GM10266 (cell line): ENCODE data around the gene PRELID1.
"Not testable (repeated sequence)": the region's sequence is repeated elsewhere in the genome, so short reads cannot be mapped to it uniquely, and the experiment has no call there.

Experiments used
- DNase-seq: peaks from one replicate; pipeline ENCODE4 v3.0.0; 2012; ENCODE audit errors: extremely low spot score
- TF ChIP-seq, protein P1 (sequence below): IDR thresholded peaks from 2 replicates; pipeline ENCODE4 v1.5.1; 2012; ENCODE audit warnings: mild to moderate bottlenecking, low read depth; ENCODE audit not compliant: control insufficient read depth, insufficient read depth; ENCODE audit errors: missing control alignments

The PRELID1 gene

DNA sequence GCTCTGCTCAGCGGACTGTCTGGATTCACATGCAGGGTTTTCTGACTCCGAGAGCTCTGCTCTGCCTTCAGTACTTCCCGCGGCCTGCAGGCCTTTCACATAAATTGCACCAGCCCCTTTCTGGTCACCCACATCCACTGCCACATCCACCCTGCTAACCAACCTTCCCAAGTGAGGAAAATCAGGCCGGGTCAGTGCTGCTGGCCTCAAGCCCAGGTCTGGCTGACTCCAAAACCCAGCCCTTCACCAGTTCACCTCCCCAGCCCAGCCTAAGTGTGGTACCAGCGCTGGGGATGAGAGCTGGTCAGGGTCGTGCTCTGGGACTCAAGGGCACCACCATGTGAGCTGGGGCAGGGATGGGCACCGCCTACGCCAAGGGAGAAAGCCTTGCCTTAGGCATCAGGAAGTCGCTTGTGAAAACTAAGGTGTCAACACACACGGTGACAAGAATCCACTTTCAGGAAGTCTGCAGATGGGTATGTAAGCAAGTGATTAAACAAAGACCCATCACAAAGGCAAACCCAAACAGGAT lies 35.6 kb downstream of the PRELID1 start:
- no peak for DNase-seq
- TF ChIP-seq, protein P1, sequence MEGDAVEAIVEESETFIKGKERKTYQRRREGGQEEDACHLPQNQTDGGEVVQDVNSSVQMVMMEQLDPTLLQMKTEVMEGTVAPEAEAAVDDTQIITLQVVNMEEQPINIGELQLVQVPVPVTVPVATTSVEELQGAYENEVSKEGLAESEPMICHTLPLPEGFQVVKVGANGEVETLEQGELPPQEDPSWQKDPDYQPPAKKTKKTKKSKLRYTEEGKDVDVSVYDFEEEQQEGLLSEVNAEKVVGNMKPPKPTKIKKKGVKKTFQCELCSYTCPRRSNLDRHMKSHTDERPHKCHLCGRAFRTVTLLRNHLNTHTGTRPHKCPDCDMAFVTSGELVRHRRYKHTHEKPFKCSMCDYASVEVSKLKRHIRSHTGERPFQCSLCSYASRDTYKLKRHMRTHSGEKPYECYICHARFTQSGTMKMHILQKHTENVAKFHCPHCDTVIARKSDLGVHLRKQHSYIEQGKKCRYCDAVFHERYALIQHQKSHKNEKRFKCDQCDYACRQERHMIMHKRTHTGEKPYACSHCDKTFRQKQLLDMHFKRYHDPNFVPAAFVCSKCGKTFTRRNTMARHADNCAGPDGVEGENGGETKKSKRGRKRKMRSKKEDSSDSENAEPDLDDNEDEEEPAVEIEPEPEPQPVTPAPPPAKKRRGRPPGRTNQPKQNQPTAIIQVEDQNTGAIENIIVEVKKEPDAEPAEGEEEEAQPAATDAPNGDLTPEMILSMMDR: no peak

DNA sequence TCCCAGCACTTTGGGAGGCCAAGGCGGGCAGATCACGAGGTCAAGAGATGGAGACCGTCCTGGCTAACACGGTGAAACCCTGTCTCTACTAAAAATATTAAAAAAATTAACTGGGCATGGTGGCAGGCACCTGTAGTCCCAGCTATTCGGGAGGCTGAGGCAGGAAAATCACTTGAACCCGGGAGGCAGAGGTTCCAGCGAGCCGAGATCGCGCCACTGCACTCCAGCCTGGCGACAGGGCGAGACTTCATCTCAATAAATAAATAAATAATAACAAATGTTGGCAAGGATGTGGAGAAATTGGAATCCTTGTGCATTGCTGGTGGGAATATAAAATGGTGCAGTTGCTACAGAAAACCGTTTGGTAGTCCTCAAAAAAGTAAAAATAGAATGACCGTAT lies 39.4 kb downstream of the PRELID1 start:
- not testable (repeated sequence) for DNase-seq

DNA sequence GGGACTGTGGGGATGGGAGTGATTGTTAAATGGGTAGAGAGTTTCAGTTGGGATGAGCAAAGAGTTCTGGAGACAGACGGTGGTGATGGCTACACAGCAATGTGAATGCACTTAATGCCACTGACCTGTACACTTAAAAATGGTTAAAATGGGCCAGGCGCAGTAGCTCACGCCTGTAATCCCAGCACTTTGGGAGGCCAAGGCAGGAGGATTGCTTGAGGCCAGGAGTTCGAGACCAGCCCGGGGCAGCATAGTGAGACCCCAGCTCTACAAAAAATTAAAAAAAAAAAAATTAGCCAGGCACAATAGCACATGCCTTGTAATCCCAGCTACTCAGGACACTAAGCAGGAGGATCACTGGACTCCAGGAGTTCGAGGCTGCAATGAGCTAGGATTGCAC lies 40.2 kb downstream of the PRELID1 start:
- DNase-seq: no peak
- TF ChIP-seq, protein P1: no peak

DNA sequence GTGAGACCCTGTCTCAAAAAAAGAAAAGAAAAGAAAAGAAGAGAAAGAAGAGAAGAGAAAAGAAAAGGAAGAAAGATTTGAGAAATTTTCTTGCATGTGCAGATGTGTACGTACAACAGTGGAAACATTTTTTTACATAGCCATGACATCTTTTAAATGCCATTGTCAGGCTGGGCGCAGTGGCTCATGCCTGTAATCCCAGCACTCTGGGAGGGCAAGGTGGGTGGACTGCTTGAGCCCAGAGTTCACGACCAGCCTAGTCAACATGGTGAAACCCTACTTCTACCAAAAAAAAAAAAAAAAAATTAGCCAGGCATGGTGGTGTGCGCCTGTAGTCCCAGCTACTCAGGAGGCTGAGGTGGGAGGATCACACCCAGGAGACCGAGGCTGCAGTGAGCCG lies 41.3 kb downstream of the PRELID1 start:
- TF ChIP-seq, protein P1: no peak

DNA sequence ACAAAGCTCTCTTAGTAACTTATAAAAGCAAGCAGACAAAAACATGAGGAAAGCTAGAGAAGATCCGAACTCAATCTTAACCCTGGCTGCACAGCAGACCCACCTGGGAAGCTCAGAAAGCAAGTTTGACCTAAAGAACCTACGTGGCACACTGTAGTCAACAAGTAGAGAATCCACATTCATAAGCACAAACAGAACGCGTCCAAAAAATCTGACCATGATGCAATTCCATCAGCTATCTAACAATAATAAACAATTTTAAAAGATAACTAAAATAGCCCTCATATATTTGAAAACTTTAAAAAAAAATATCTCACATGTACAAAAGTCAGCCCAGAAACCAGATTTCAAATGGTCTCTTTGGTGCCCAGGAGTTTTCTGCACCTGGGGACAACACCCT lies 43.2 kb downstream of the PRELID1 start:
- TF ChIP-seq, protein P1: no peak
- no peak for DNase-seq

More for the DNA sequence above, 41.3 kb downstream of the PRELID1 start:
- DNase-seq: no peak

DNA sequence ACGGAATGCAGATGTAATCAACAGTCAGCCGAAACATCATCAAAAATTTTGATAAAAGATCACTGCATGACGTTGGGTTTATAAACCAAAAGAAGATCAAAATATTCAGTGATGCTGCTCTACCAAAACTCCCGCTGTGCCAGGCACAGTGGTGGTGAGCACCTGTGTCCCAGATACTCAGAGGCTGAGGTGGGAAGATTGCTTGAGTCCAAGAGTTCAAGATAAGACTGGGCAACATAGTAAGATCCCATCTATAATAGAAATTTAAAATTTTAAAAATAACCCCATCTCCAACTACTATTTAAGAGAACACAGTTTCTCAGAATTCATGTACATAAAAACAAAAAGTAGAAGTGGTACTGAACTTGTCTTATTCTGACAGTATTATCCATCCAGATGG lies 44.1 kb downstream of the PRELID1 start:
- TF ChIP-seq, protein P1: no peak
- DNase-seq: no peak

DNA sequence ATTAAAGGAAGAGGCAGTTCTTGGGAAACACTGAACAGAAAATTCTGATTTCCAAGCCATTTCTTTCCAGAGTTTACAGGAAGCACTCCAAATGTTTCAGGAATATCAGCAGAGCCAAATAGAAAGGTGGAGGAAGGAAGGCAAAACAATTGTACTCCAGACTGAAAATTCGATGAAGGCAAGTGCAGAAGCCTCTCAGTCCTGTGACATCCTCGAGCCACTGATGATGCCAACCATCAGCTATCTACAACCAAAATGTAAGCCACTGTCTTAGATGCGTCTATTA lies 45.7 kb downstream of the PRELID1 start:
- TF ChIP-seq, protein P1: no peak
- DNase-seq: no peak

DNA sequence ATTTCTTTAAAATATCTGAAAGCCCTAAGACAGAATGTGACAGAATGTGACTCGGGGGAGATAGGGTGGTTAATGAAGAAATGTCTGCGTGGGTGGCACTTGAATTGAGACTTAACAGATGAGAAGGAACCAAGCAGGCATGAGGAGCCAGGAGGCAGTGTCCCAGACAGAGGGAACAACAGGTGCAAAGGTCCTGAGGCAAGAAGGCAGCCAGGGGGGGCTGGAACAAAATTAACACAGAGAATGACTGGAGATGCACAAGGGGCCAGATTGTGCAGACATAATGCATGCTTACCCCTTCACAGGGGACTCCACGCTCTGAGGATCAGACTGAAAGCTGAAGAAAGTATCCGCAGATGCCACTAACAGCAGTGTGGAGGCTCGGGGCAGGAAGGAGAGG lies 46.2 kb downstream of the PRELID1 start:
- TF ChIP-seq, protein P1: no peak
- no peak for DNase-seq
